ENCODE results near the gene USP33. TPM values are rescaled to one million over a fixed set of nuclear protein-coding genes. Genes with fewer than 3 reads are reported as not detected.
"Not testable (repeated sequence)": the region's sequence is repeated elsewhere in the genome, so short reads cannot be mapped to it uniquely, and the experiment has no call there.

Gene USP33
- total RNA-seq, result 26.3 TPM
- long read RNA-seq, full-length matches to known transcripts, result 12 of 47 reads
- long read RNA-seq, partial matches to known transcripts, result 10 of 47 reads
- long read RNA-seq, other reads (novel, unspliced or antisense), result 25 of 47 reads

DNA sequence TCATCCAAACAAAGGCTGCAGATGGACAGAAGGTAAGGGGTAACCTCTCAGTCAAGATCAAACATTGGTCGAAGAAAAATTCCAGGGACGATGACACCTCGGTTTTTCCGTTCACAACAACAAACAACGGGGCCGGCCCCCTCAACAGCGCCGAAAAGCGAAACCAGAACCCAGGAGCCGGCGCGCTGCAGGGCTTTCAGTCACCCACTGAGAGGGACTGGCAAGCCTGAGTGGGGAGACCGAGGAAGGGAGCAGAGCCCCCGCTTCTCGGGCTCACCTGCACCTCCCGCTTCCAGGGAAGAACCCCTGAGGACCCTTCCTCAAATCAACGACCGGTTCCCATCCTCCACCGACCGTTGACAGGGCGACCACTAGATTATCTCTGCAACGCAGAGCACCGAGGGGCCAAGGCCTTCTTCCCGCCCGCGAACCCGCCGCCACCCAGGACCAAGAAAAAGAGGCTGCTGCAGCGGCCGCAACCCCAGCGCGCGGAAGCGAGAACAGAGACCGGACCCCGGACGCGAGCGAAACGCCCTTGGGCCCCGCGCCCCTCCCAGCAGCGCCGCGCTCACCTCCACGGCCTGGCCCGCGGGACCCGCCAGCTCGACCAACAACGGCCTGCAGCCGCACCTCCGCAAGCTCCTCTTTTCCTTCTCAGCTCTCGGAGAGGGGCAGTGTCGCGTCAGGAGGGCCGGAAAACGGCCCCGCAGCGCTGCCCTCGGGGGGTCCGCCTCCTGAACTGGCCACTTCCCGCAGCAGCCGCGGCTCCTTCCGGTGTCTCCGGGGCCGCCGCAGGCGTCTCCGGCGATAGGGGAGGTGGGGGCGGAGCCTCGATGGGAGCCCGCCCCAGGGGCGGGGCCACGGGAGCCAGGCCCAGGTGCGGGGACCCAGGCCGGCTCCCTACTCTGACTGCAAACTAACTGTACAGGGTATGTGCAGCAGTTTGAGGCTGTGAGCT is at the start of gene USP33:
Gene USP33, minus strand, starts transcription at position 782 of the 958 bp plus-strand sequence. CDS start 18,155 bp downstream, outside the sequence.
- peak; percentile 96 for DNase-seq (ENCODE audit: low spot score)
- intact Hi-C loops (cut with DNase I), result loop anchor here (2.0 kb wide), 1 partner anchor 19 kb away; the partner anchor contains the start of gene MIGA1

GRCh38 chr1:77803371-77803770 is 43.7 kb upstream of the USP33 start:
- intact Hi-C loops (cut with DNase I), result no loop called here
- no peak for DNase-seq (ENCODE audit: low spot score)

GRCh38 chr1:77802026-77802425 is 42.4 kb upstream of the USP33 start:
- intact Hi-C loops (cut with DNase I), result no loop called here
- DNase-seq (ENCODE audit: low spot score), result no peak

DNA sequence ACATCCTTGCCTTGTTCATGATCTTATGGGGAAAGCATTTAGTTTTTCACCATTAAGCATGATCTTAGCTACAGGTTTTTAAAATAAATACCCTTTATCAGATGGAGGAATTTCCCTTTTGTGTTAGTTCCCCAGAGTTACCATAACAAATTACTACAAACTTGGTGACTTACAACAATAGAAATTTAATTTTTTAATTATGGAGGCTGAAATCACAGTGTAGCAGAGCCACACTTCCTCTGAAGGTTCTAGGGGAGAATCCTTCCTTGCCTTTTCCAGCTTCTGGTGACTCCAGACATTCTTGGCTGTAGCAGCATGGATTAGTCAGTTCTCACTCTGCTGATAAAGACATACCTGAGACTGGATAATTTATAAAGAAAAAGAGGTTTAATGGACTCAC is 38.3 kb upstream of the USP33 start:
- no peak for DNase-seq (ENCODE audit: low spot score)
- intact Hi-C loops (cut with DNase I), result no loop called here

DNA sequence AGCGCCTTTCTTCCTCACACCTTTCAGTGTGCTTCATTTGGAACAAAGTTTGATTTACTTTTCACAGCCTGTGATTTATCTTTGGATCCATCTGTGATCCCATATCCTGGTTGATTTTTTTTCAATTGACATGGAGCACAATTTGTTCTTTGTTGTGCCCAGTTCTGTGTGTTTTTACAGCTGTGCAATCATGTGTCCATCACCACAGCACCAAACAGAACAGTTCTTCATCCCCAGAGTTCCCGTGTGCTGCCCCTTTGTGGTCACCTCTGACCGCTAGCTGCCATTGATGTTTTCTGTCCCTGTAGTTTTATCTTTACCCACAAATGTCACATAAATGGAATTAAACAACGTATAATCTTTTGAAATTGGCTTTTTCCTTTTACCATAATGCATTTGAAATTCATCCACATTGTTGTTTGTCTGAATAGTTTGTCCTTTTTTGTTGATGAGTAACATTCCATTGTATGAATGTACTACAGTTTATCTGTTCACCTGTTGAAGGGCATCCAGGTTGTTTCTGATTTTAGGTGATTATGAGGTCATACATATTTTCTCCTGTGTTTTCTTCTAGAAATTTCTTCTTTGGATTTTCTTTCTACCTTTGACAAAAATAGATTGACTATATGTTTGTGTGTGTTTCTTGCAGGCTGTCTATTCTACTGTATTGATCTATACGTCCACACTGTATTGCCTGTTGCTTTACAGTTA is 37.2 kb upstream of the USP33 start:
- intact Hi-C loops (cut with DNase I), result no loop called here
- no peak for DNase-seq (ENCODE audit: low spot score)

DNA sequence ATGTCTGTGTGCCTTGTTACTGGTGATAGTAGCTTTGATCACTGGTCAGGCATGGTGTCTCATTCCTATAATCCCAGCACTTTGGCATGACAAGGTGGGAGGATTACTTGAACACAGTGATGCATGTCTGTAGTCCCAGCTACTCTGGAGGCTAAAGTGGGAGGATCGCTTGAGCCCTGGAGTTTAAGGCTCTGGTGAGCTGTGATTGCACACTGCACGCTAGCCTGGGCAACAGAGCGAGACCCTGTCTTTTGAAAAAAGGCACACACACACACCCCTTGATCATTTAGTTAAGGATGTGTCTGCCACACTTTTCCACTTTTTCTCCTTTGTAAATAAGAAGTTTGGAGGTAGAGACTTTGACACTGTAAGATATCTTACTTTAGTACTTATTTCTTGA is 34.9 kb upstream of the USP33 start:
- intact Hi-C loops (cut with DNase I), result no loop called here
- DNase-seq (ENCODE audit: low spot score), result no peak

- intact Hi-C loops (cut with DNase I), result not testable (repeated sequence)
Observed at GRCh38 chr1:77786093-77786741, 26.6 kb upstream of the USP33 start.

DNA sequence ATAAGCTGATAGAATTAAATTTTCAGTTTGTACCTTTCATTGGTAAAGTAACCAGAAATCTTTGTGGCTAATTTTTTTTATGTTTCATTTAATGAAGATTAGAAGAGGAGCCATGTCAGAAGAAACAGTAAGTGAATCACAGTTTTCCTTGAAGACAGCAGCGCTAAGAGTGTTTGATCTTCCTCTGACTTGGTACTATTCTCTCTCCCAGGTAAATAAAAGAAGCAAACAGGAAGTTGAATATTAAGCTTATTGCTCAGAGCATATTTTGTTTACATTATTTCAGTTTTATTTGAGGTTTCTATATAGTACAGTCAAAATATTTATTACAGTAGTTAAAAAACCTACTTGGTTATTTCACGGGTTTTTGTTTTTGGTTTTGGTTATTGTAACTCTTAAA is 23.5 kb upstream of the USP33 start:
- intact Hi-C loops (cut with DNase I), result no loop called here
- no peak for DNase-seq (ENCODE audit: low spot score)

More at GRCh38 chr1:77786093-77786741, 26.6 kb upstream of the USP33 start:
- not testable (repeated sequence) for DNase-seq (ENCODE audit: low spot score)

DNA sequence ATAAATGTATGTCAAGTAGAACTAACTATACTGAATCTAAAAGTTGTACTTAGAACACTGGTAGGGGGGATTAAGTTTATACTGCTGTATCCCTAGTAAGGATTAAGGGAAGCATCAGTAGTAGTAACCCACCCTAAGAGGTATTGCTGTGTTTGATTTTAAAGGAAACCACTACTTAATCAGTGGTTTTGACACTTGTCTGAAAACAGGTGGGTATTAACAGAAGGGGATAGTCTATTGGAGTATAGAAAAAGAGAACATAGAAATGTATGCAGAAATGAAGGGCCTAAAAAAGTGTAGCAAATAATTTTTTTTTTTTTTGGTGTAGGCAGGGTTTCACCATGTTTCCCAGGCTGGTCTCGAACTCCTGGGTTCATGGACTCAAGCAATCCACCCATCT is 22.0 kb upstream of the USP33 start:
- intact Hi-C loops (cut with DNase I), result no loop called here
- no peak for DNase-seq (ENCODE audit: low spot score)

DNA sequence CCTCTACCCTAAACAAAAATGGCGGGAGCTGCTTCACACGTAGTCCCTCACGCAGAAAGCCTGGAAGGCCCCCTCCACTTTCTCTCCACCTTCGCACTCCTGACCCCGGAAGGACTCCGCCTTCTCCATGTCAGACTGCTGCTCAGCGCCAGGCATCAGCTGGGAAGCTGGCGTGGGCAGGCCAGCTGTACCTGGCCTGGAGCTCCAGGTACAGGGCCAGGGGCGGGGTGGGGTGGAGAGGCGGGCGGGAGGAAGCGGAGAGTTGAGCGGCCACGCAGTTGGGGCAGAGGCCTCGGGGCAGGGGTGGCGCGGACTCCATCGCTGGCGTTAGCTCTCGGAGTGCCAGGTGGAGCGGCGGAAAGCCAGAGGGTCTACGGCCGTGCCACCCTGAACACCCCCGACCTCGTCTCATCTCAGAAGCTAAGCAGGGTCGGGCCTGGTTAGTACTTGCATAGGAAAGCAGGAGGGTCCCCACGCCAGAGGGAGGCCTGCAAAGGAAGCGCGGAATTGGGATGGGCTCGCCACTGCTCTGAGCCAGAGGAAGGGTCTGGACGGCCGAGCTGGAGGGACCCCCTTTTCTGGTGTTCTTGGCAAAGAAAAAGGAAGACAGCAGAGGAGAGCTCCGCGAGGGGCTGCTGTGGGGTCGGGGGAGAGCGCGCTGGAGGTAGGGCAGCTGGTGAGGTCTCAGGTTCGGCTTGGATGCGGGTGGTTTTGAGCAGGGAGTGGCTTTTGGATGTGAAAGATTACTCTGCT is 20.1 kb upstream of the USP33 start, which contains the start of gene MIGA1:
Gene MIGA1, plus strand, starts transcription at position 121 of the 753 bp plus-strand sequence. CDS start 3,604 bp downstream, outside the sequence.
- peak; percentile 93 for DNase-seq (ENCODE audit: low spot score)
- intact Hi-C loops (cut with DNase I), result loop anchor here (2.0 kb wide), 1 partner anchor 19 kb away; no protein-coding TSS in a partner anchor

GRCh38 chr1:77776007-77776700 is 16.5 kb upstream of the USP33 start:
- intact Hi-C loops (cut with DNase I), result no loop called here
- no peak for DNase-seq (ENCODE audit: low spot score)

DNA sequence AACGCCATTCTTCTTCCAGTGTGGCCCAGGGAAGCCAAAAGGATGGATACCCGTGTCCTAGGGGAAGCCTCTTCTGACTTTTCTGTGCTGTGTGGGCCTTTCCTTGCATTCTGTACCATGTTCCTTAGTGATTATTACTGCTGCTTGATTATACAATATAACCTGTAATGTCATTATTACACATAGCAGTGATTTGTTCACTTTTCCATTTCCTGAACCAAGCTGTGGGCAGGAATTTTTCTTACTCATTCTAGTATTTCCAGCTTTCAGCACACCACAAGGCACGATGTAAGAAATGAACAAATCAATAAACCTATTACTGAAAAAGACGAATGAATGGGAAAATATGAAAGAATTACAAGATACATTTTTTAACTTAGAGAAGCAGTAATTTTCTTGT is 8.4 kb upstream of the USP33 start:
- no peak for DNase-seq (ENCODE audit: low spot score)
- intact Hi-C loops (cut with DNase I), result no loop called here

DNA sequence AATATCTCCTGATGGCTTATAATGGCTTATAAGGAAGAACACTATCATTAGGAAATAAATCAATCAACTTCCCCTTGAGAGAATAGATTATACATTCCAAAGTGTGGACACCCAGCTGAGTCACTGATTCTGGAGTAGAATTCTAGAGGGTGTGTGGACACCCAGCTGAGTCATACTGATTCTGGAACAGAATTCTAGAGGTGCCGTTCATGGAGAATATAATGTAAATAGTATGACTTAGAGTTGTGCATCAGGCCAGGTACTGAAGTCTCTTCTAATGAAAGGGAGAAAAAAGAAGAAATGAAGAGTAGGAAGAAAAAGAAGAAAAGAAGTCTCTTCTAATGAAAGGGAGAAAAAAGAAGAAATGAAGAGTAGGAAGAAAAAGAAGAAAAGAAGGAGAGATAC is 2.4 kb upstream of the USP33 start:
- intact Hi-C loops (cut with DNase I), result no loop called here
- DNase-seq (ENCODE audit: low spot score), result no peak

DNA sequence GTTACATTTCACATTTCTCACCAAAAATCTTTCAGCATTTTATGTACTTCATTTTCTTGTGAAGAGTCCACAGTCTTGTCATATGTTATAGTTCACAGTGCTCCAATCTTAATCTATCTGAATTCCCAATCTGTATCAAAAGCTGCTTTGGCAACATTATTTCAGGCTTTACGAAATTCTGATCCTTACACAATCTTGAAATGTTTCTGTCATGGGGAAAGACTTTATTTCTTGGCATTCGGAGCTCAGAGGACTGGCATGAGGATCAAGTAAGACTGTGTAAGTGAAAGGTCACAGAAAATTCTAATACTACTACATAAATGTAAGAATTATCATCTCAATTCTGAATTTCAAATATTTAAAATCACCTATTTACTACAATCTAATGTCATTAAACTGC is 2.0 kb downstream of the USP33 start:
- intact Hi-C loops (cut with DNase I), result no loop called here
- no peak for DNase-seq (ENCODE audit: low spot score)

GRCh38 chr1:77757066-77757584 is 2.5 kb downstream of the USP33 start:
- DNase-seq (ENCODE audit: low spot score), result no peak
- intact Hi-C loops (cut with DNase I), result no loop called here

DNA sequence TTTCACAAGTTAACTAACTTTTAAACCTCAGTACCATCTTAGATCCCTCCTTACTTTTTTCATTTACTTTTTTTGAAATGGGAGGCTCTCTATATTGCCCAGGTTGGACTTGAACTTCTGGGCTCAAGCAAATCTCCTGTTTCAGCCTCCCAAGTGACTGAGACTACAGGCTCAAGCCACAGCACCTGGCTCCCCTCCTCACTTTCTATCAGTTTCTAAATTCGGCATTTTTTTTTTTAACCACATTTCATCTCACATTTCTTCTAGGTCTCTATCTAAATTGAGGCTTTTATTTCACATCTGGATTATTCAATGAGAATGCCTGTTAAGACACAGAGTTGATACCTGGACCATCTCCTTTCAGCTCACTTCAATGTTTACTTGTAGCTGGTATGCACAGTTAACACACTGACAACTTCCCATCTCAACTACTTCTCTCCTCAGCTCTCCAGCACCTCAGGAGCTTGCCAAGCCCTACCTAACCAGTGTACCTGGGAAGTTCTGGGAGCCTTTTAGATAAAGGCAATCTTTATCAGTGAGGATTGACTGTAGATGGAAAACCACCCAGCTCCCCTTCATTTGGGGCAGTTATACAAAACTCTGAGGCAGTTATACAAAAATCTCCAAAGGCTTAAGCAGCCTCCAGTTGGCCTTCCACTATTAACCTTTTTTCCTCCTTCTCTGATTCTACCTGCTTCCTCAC is 3.4 kb downstream of the USP33 start:
- intact Hi-C loops (cut with DNase I), result no loop called here

DNA sequence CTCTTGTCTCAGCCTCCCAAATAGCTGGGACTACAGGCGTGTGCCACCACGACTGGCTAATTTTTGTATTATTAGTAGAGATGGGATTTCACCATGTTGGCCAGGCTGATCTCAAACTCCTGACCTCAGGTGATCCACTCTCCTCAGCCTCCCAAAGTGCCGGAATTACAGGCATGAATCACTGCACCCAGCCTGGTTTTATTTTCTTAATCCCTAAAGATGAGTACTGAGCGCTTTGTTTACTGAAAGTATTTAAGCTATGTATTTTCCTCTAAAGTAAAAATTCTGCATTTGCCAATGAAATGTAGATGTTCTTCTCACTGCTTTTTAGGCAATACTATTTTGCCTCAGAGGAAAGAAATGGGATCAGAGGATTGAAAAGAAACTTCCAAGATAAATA is 10.2 kb downstream of the USP33 start:
- intact Hi-C loops (cut with DNase I); DNase-seq (ENCODE audit: low spot score): not testable (repeated sequence)

More for the DNA sequence above, 3.4 kb downstream of the USP33 start:
- DNase-seq (ENCODE audit: low spot score), result no peak

GRCh38 chr1:77744576-77744975 is 15.1 kb downstream of the USP33 start:
- no peak for DNase-seq (ENCODE audit: low spot score)
- intact Hi-C loops (cut with DNase I), result no loop called here
